Nephron progenitor cell (in vitro differentiated cells): Measurements from ENCODE around the gene MAP3K7CL.

ENCODE experiments used
- DNase-seq: peaks from one replicate; pipeline ENCODE4 v3.0.0; 2021
- H3K27ac Mint-ChIP-seq: 2 replicates; pipeline ENCODE4 v1.8.0; 2021; ENCODE audit warnings: mild to moderate bottlenecking, moderate library complexity, mixed read lengths
- H3K27me3 Mint-ChIP-seq: 2 replicates; pipeline ENCODE4 v1.8.0; 2021; ENCODE audit warnings: mild to moderate bottlenecking, low read depth, mixed read lengths; ENCODE audit not compliant: poor library complexity
- H3K36me3 Mint-ChIP-seq: 2 replicates; pipeline ENCODE4 v1.8.0; 2021; ENCODE audit warnings: low read depth, mixed read lengths
- H3K4me1 Mint-ChIP-seq: 2 replicates; pipeline ENCODE4 v1.8.0; 2021; ENCODE audit warnings: mixed read lengths
- H3K4me3 Mint-ChIP-seq: 2 replicates; pipeline ENCODE4 v1.8.0; 2021; ENCODE audit warnings: mild to moderate bottlenecking, moderate library complexity, mixed read lengths
- H3K9me3 Mint-ChIP-seq: 2 replicates; pipeline ENCODE4 v1.8.0; 2021; ENCODE audit warnings: mild to moderate bottlenecking, moderate library complexity, mixed read lengths
- CTCF ChIP-seq: fragments of 200-600 bp; sonication (generic); IDR thresholded peaks from 2 replicates; pipeline ENCODE4 v1.5.0; 2021; ENCODE audit warnings: antibody characterized with exemption

Gene MAP3K7CL

GRCh38 chr21:29148530-29148929 is 18.1 kb downstream of the MAP3K7CL start:
- DNase-seq = no peak
- no peak overlapping the region for H3K27ac Mint-ChIP-seq
- H3K4me3 Mint-ChIP-seq = no peak overlapping the region
- H3K27me3 Mint-ChIP-seq = peaks cover 5% of the 10 kb centered on the region
- H3K9me3 Mint-ChIP-seq = no peaks in the 10 kb centered on the region
- no peaks in the 10 kb centered on the region for H3K4me1 Mint-ChIP-seq
- no peak for TF ChIP-seq CTCF
- H3K36me3 Mint-ChIP-seq = no peaks in the 10 kb centered on the region

GRCh38 chr21:29149808-29150425 is 19.5 kb downstream of the MAP3K7CL start:
- no peak for DNase-seq
- H3K27me3 Mint-ChIP-seq = peaks cover 15% of the 10 kb centered on the region
- H3K27ac Mint-ChIP-seq = no peak overlapping the region
- H3K4me3 Mint-ChIP-seq = no peak overlapping the region
- TF ChIP-seq CTCF = no peak
- H3K9me3 Mint-ChIP-seq = no peaks in the 10 kb centered on the region
- no peaks in the 10 kb centered on the region for H3K36me3 Mint-ChIP-seq
- no peaks in the 10 kb centered on the region for H3K4me1 Mint-ChIP-seq

GRCh38 chr21:29151931-29152330 is 21.5 kb downstream of the MAP3K7CL start:
- Mint-ChIP-seq H3K4me3 (no peak overlapping the region), H3K27me3 (peaks cover 28% of the 10 kb centered on the region)

GRCh38 chr21:29152916-29153315 is 22.5 kb downstream of the MAP3K7CL start:
- Mint-ChIP-seq H3K27me3 (peaks cover 28% of the 10 kb centered on the region), H3K4me1 (no peaks in the 10 kb centered on the region), H3K36me3 (no peaks in the 10 kb centered on the region)

More at GRCh38 chr21:29151931-29152330, 21.5 kb downstream of the MAP3K7CL start:
- no peak for TF ChIP-seq CTCF
- Mint-ChIP-seq H3K27ac (no peak overlapping the region), H3K9me3 (no peaks in the 10 kb centered on the region), H3K36me3 (no peaks in the 10 kb centered on the region), H3K4me1 (no peaks in the 10 kb centered on the region)
- no peak for DNase-seq

GRCh38 chr21:29154270-29154669 is 23.8 kb downstream of the MAP3K7CL start:
- no peaks in the 10 kb centered on the region for H3K36me3 Mint-ChIP-seq
- no peaks in the 10 kb centered on the region for H3K4me1 Mint-ChIP-seq
- no peak overlapping the region for H3K4me3 Mint-ChIP-seq
- H3K9me3 Mint-ChIP-seq = no peaks in the 10 kb centered on the region
- H3K27me3 Mint-ChIP-seq = peaks cover 28% of the 10 kb centered on the region
- TF ChIP-seq CTCF = no peak
- H3K27ac Mint-ChIP-seq = no peak overlapping the region
- DNase-seq = no peak

More at GRCh38 chr21:29152916-29153315, 22.5 kb downstream of the MAP3K7CL start:
- H3K27ac Mint-ChIP-seq = no peak overlapping the region
- DNase-seq = no peak
- H3K9me3 Mint-ChIP-seq = no peaks in the 10 kb centered on the region
- H3K4me3 Mint-ChIP-seq = no peak overlapping the region
- TF ChIP-seq CTCF = no peak
